Cardiac fibroblast (primary cell): ENCODE measurements around the gene ATXN2.

Experiments used
- DNase-seq, 2 donors: peaks; one replicate each; pipeline versions ENCODE4 v3.0.0 to v3.0.0-alpha.2; 2010; ENCODE audit warnings: low read depth in 2 of 2
- H3K4me3 ChIP-seq, 2 donors: replicated peaks in 1 of 2; 1 replicate in 1 of 2; 2 replicates in 1 of 2; pipeline ENCODE4 v1.5.1; 2011; ENCODE audit warnings: low read depth in 2 of 2, low read length in 2 of 2, mild to moderate bottlenecking in 2 of 2, moderate library complexity in 1 of 2
- CTCF ChIP-seq: IDR thresholded peaks from one replicate; pipeline ENCODE4 v1.5.1; 2011; ENCODE audit warnings: low read depth, mild to moderate bottlenecking, low read length, inconsistent platforms

ATXN2 gene

GRCh38 chr12:111455448-111456320 is 143.4 kb downstream of the ATXN2 start:
- TF ChIP-seq CTCF = no peak
- peak; percentile 41 to 67 for DNase-seq
- no peak overlapping the region for H3K4me3 ChIP-seq

- no peak overlapping the region for H3K4me3 ChIP-seq
- DNase-seq = no peak
Measured at GRCh38 chr12:111454716-111455447, 144.2 kb downstream of the ATXN2 start.

GRCh38 chr12:111454311-111454710 is 144.8 kb downstream of the ATXN2 start:
- no peak for DNase-seq
- H3K4me3 ChIP-seq = no peak overlapping the region
- no peak for TF ChIP-seq CTCF

More at GRCh38 chr12:111454716-111455447, 144.2 kb downstream of the ATXN2 start:
- TF ChIP-seq CTCF = no peak

- no peak for TF ChIP-seq CTCF
Measured at GRCh38 chr12:111453071-111453989, 145.8 kb downstream of the ATXN2 start.

GRCh38 chr12:111451649-111452129 is 147.4 kb downstream of the ATXN2 start:
- peak; percentile 70 to 72 for DNase-seq
- H3K4me3 ChIP-seq = no peak overlapping the region
- peak; percentile 66 for TF ChIP-seq CTCF

More at GRCh38 chr12:111453071-111453989, 145.8 kb downstream of the ATXN2 start:
- no peak for DNase-seq
- no peak overlapping the region for H3K4me3 ChIP-seq

GRCh38 chr12:111451232-111451631 is 147.9 kb downstream of the ATXN2 start:
- no peak overlapping the region for H3K4me3 ChIP-seq
- DNase-seq = no peak
- no peak for TF ChIP-seq CTCF
